GM19463 (cell line): ENCODE data around the gene PPA2.
"Not testable (repeated sequence)": the region's sequence is repeated elsewhere in the genome, so short reads cannot be mapped to it uniquely, and the experiment has no call there.

Experiments
- ATAC-seq: cut with Tn5 transposase; IDR thresholded peaks from one replicate; pipeline ENCODE4 v1.9.1; 2021; ENCODE audit warnings: mild to moderate bottlenecking, moderate library complexity; ENCODE audit not compliant: unreplicated experiment

The PPA2 gene

DNA sequence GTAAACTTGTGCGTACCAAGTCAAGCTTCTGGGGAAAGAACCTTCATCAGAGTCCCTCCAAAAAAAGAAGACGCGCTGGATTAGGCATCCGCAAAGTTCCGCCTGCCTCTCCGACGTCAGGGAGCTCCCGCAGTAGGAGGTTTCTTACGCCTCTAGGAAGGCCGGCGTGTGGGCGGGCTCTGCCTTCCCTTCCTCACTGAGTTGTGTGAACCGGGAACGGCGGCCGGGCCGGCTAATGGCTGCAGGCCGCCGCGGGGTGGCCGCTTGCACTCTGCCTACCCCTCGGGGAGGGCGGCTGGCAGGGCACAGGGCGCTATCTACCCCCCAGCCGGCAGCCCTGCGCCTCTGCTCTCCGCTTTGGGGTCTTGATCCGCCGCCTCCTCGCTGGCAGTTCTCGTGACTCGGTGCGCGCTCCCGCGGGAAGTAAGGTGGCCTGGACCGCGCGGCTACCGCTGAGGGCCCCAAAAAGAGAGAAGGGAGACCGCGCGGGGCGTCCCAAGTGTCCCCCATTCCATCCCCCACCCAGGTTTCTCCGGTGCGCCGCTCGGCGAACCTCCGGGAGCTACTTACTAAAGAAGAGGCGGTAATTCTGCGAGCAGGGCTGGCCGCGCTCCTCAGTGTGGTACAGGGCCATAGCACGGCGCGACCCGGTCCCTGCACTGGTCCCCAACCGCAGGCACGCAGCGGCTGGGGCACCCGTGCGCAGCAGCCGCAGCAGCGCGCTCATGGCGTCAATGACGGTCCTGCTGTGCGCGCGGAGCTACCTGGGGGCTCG is at the start of gene PPA2:
Gene PPA2 (minus strand): TSS at position 739 of the 775 bp plus-strand sequence. CDS start 12 bp downstream, at position 727.
- ATAC-seq, result peak; percentile 82

DNA sequence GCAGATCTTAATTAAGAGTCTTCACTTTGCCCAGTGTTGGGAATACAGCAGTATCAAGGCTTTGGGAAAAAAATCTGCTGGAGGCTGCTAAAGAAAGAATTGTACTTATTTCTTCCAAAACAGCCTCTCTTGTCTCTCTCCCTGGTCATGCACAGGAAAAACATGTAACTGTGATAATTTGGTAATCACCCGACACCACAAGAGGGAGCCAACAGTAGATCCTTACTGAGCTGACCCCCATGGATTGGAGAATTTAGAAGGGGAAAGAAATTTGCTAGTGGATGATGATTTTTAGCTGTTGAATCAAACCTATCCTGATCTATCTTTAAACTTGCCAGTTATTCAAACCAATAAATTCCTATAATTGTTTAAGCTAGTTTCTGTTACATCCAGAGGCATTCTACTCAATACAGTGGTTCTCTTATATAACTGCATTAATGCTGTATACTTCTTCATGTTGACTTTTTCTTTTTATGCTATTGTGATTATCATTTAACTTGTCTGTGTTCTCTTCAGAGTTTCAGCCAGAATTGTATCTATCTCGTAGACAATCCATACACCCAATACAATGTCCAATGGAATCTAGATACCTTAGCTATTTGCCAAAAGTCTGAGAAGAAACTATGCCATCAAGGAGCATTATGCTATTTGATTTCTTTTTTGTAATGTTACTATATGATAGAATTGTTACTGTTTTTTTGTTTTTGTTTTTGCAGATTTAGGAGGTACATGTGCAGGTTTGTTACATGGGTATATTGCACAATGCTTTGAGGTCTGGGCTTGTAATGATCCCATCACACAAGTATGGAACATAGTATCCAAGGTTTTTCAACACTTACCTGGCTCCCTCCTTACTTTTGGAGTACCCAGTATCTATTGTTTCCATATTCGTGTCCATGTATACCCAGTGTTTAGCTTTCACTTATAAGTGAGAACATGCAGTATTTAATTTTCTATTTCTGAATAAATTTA is 47.2 kb upstream of the PPA2 start:
- peak; percentile 88 for ATAC-seq

DNA sequence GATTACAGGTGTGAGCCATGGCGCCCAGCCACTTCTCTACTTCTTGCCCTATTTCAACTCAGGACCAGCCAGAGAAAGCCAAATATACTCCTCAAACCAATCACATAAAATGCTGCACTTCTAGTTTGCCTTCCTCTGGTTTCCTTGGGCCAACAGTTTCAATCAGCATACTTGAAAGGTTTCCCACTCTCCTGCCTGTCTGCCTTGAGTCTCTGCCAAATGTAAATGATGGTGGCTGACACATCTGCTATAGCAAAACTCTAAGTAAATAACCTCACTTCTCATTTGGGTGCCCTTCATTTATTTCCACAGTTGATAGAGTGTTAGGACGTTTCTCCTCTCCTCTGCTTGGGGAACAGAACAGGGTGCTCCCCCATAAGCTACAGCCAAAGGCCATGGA is 36.4 kb upstream of the PPA2 start:
- no peak for ATAC-seq

DNA sequence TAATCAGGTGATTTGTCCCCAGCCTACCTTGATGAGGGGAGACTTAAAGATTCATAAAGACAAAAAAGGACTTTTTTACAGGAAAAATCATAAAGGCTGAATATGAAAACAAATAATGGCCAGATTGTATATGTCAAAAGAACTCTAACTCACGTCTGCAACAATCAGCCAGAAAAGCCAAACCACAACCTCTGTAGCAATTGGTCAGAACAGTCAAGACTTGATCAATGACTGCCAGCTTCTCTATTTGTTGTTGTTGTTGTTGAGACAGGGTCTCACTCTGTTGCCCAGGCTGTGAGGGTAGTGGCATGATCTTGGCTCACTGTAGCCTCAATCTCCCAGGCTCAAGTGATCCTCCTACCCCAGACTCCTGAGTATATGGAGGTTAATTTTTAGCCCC is 35.9 kb upstream of the PPA2 start:
- ATAC-seq, result no peak

- ATAC-seq, result peak; percentile 96
These were observed 35.4 kb upstream of the PPA2 start for GRCh38 chr4:105509291-105509690.

DNA sequence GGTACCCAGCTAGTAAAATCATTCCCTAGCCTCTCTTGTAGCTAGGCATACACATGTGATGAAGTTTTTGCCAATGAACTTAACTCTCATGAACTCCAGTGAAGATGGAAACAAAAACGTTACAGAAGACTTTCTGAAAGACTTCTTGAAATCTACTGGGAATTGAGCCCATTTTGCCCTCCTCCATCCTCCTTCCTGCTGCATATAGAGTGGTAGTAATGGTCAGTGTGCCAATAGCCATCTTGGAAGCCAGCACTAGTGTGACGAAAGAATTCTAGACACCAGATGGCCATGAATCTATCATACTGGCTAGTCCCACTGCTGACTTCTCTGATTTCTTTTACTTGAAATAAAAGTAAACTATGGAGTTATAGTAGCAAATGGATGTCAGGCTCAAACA is 30.9 kb upstream of the PPA2 start:
- no peak for ATAC-seq

DNA sequence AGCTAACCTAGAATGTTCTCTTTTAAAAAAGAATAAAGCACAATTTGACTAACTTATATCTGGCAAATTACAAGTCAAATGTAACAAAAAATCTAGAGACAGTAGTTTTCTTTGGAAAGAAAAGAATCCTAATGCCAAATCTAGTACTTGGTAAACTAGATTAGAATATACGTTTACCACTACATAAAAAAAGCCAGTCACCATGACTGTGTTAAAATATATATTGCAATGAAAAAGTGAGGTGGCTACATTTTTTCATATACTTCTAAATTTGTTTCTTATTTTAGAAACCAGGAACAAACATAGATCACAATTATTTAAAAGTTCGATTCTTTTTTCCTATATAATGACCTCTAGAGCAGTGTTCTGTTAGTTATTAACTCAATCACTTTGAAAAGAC is 29.6 kb upstream of the PPA2 start:
- no peak for ATAC-seq

DNA sequence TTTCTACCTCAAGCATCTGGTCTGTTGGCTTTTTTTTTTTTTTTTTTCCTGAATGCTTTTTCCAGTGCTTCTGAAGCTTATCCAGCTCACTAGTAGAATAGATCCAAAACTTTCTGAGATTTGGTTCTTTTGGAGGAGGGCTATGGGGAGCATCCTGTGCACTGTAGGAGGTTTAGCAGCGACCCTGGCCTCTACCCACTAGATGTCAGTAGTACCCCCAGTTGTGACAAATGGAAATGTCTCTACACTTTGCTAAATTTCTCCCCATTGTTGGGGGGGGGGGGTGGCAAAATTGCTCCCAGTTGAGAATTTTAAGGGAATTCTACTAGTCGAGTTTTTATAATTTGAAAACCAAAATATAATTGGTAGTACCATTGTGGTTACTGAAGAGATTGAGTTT is 23.0 kb upstream of the PPA2 start:
- no peak for ATAC-seq

DNA sequence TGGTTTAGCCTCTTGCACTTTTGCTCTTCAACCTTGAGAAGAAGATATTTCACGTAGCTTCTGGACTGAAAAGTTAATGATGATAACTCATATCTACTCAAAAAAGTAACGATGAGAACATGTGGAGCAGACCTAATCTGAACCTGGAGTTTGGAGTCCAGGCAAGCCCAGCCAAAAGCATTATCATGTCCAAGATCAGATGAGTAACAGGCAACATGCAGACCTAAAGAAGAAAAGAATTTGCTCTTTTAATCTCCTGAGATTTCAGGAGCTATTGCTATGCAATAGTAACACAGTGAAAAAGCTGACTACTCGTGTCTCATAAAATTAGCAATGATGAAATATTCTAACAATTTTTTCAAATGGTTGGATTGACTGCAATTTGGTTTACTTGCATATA is 21.8 kb upstream of the PPA2 start:
- no peak for ATAC-seq

DNA sequence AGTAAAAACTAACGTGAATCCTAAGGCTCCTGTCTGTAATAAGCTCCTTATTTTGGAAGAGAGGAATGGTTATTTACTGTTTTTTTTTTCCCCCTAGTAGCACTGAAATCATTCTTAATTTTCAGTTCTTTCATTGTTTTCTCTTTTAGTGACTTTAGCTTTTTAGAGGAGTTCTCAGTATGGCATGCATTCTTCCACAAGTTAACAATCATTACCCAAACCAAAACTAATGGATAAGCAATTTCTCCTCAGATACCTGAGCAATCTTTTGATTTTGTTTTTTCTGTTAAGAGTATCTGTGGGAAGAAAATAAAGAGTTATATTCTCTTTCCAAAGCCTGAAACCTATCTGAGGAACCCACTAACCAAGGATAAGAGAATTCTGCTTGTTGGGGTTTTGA is 16.7 kb upstream of the PPA2 start:
- no peak for ATAC-seq

- ATAC-seq, result no peak
These were observed 10.0 kb upstream of the PPA2 start for GRCh38 chr4:105483840-105484239.

DNA sequence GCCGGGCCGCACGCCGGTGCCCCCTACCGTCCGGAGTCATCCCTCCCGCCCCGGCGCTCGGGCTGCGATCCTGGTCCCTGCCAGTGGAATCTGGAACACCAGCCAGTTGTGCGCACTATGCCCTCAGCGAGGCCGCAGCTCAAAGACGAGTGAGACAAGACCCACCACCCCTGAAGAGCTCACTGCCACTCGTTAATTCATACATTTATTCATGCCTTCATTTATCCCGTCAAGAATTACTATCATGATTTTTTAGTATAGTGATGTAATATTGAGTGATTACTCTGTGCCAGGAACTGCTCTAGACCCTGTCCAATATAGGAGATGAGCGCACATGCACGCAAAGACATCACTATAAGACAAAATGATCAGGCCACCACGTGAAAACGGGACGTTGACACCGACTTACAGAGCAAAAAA is 247 bp upstream of the PPA2 start:
- peak; percentile 4 for ATAC-seq

DNA sequence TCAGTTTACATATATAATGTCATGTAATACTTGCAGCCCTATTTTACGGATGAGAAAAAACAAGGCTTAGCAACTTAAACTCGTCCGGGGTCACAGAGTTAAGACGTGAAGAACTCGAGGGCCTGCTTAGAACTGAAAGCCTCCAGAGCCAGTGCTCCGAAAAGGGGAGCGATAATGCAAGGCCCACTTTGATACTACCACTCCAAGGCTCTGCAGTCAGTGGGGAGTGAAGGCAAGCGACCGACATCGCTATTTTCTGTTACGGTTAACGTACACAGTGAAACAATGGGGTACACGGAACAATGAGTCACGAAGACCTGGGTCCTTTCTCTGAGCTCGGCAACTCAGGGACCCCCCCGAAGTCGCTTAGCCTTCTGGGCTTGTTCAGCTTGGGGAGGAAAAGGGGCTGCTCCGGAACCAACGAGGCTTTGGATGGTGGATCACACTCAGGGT is 965 bp downstream of the PPA2 start:
- peak; percentile 1 for ATAC-seq

DNA sequence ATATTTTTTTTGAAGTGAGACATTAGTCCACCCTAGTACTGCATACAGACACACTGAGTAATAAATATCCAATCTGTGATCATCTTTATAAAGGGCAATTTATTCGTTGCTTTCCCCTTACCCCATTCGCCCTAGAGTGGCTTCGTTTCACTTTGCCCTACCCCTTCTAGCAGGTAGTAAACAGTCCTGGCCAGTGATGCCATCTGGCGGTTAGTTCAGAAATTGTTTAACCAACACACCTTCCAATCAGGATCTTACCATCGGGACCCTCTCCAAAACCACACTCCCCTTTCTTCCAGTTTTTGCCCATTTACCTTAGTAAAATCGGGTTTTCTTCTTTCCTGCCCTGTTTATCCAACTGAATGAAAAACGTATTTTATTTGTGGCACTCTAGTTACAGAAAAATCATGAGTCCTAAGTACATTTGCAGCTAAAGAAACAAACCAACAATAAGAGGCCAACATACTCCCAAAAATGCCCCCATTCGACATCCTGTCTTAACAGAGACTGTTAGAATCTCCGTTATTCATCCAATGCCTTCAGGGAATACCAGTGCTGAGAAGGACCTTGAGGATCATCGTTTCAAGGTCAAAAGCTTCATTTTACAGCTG is 2.2 kb downstream of the PPA2 start:
- peak; percentile 21 for ATAC-seq

DNA sequence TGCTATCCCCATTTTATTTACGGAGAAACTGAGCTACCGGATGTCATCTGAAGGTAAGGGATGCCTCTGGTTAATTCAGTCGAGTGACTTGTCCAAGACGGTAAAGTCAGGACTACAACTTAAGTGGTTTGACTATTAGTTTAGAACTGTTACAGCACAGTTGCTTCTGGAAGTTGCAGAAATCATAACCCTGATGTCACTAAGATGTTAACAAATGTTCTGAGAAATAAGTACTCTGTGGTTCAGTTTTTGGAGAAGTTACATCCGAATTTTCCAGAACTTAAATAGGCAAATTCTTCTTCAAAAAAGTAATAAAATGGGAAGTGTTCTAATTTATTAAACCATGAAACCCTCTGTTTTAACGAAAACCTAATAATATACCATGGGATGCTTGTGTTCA is 3.1 kb downstream of the PPA2 start:
- no peak for ATAC-seq

- ATAC-seq, result no peak
These were observed 4.1 kb downstream of the PPA2 start for GRCh38 chr4:105469736-105470135.

GRCh38 chr4:105466580-105466979 is 7.3 kb downstream of the PPA2 start:
- no peak for ATAC-seq

DNA sequence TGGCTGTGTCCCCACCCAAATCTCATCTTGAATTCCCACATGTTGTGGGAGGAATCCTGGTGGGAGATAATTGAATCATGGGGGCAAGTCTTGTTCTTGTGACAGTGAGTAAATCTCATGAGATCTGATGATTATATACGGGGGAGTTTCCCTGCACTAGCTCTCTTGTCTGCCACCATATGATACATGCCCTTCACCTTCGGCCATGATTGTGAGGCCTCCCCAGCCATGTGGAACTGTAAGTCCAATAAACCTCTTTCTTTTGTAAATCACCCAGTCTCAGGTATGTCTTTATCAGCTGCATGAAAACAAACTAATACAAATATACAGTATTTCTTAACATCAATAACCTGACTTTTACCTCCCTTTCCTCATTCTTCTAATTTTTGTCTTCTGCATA is 9.3 kb downstream of the PPA2 start:
- ATAC-seq, result not testable (repeated sequence)

GRCh38 chr4:105462576-105462975 is 11.3 kb downstream of the PPA2 start:
- no peak for ATAC-seq

DNA sequence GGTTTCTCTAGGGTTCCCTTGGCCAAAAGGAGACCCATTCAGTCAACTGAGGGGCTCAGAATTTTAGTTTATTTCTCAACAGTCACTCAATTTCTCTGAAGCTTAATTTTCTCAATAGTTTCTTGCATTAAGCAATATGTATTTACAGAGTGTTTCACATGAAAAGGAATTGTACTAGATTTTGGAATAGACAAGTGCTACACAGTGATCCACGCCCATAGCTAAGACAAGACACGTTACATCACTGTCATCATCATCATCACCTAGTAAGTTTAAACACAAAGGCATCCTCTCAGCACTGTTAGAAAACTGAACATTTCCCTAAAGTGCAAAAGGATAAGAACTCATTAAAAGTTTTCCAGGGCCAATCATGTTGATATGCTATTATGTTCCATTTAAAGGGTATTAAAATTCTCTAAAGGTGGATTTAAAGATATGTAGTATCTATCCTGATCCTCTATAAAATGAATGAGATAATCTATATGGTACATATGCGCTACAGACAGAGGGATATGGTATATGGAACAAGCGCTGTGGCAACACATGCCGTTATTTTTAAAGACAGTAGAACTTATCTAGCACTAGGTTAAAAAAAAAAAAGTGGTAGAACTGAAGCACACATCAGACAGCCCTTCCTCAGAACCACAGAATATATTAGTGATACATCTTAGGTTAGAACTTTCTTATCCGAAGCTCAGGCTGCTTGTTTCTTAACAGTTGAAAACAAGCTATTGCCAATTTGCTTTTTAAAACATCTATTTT is 12.1 kb downstream of the PPA2 start:
- no peak for ATAC-seq

DNA sequence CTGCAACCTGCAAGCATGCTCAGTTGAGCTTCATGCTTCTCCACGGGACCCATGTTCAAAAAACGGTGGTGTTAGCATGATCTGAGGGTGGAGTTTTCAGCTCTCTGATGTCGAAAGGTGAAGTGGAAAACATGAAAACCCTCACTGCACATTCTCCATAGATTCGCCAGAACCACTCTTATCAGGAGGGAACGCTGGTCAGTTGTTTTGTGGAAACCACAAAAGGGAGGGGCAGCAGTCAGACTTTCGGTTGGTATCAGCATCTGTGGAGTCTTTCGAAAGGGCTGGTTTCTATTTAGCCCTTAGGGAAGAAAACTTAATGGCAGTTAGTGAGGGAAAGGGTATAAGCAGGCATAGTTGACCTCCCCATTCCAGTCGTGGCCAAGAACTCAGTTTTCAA is 12.6 kb downstream of the PPA2 start:
- no peak for ATAC-seq
